Measurements from ENCODE around the gene MLC1.

MLC1 gene

GRCh38 chr22:50063589-50064393, 21.4 kb downstream of the MLC1 start:
- no peak for DNase-seq (ENCODE audit: low read depth)
- no peak for TF ChIP-seq CTCF (IDR thresholded peaks at IDR 0.05; ENCODE audit: low read length, missing control alignments)
- H3K4me3 ChIP-seq (replicated peaks; ENCODE audit: low read depth, low read length), result no peak overlapping the region

- DNase-seq (ENCODE audit: low read depth), result no peak
- TF ChIP-seq CTCF (IDR thresholded peaks at IDR 0.05; ENCODE audit: low read length, missing control alignments), result no peak
- no peak overlapping the region for H3K4me3 ChIP-seq (replicated peaks; ENCODE audit: low read depth, low read length)
Measured at GRCh38 chr22:50062509-50063135, 22.6 kb downstream of the MLC1 start.

- H3K4me3 ChIP-seq (replicated peaks; ENCODE audit: low read depth, low read length), result no peak overlapping the region
- no peak for TF ChIP-seq CTCF (IDR thresholded peaks at IDR 0.05; ENCODE audit: low read length, missing control alignments)
- DNase-seq (ENCODE audit: low read depth), result no peak
Measured at GRCh38 chr22:50061824-50062355, 23.3 kb downstream of the MLC1 start.

- no peak for TF ChIP-seq CTCF (IDR thresholded peaks at IDR 0.05; ENCODE audit: low read length, missing control alignments)
- DNase-seq (ENCODE audit: low read depth), result no peak
- H3K4me3 ChIP-seq (replicated peaks; ENCODE audit: low read depth, low read length), result no peak overlapping the region
Measured at GRCh38 chr22:50061141-50061823, 23.9 kb downstream of the MLC1 start.

GRCh38 chr22:50060441-50061140, 24.6 kb downstream of the MLC1 start:
- no peak for TF ChIP-seq CTCF (IDR thresholded peaks at IDR 0.05; ENCODE audit: low read length, missing control alignments)
- DNase-seq (ENCODE audit: low read depth), result no peak
- H3K4me3 ChIP-seq (replicated peaks; ENCODE audit: low read depth, low read length), result no peak overlapping the region

- no peak for TF ChIP-seq CTCF (IDR thresholded peaks at IDR 0.05; ENCODE audit: low read length, missing control alignments)
- no peak for DNase-seq (ENCODE audit: low read depth)
- no peak overlapping the region for H3K4me3 ChIP-seq (replicated peaks; ENCODE audit: low read depth, low read length)
Measured at GRCh38 chr22:50059881-50060262, 25.4 kb downstream of the MLC1 start.

All from fibroblast of pulmonary artery (primary cell).